ENCODE measurements around the gene MT1E.

The MT1E gene

DNA sequence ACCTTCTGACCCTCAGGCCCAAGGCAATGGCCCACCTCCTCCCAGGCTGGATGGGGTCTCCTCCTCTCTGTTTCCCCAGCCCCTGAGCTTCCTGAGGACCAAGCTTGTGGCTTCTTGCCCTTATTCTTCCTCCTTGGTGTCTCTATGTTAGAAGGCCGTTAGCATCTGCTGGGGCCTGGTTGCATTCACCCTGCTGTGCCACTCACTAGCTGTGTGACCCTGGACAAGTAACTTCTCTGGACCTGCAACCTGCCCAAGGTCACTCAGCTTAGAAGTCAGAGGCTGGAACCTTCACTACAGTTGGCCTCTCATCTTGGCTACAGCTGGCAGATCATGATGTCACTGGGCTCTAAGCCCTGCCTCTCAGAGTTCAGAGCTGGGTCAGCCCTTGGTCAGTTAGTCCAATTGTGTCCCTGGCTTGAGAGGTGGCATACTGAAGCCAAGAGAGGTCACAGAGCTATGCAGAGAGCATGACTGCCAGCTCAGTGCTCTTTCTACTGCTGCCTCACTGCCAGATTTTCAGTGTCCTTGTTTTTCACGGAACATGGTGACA is 14.2 kb upstream of the MT1E start:
- DNase-seq, result no peak
- no peak for TF ChIP-seq CTCF (IDR thresholded peaks at IDR 0.05)
- H3K4me1 Mint-ChIP-seq, result peaks cover 51% of the 10 kb centered on the region
- H3K27ac Mint-ChIP-seq, result peak overlapping the region; percentile 55
- H3K9me3 Mint-ChIP-seq, result no peaks in the 10 kb centered on the region
- H3K36me3 Mint-ChIP-seq (ENCODE audit: low read depth), result no peaks in the 10 kb centered on the region
- H3K27me3 Mint-ChIP-seq (ENCODE audit: low read depth, poor library complexity), result peaks cover 69% of the 10 kb centered on the region
- peak overlapping the region; percentile 88 for H3K4me3 Mint-ChIP-seq

DNA sequence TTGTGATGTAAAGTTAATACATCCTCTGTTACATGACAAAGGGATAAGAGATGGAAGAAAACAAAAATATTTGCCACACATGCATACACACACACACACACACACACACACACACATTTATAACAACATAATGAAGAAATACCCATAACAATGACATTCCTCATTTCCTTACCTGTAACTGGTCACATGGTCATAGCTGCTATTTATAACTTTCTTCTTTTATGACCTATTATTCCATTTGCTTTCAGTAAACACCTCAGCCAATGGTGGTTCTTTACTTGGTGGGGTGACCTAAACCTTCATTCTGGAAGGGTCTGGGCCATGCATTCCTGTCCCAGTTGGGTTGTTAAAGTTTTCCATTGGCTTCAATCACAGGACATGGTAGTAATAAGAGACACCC is 11.9 kb upstream of the MT1E start:
- no peak overlapping the region for H3K4me3 Mint-ChIP-seq
- H3K27me3 Mint-ChIP-seq (ENCODE audit: low read depth, poor library complexity), result peaks cover 88% of the 10 kb centered on the region
- no peak for DNase-seq
- no peak overlapping the region for H3K27ac Mint-ChIP-seq
- peaks cover 42% of the 10 kb centered on the region for H3K4me1 Mint-ChIP-seq
- no peaks in the 10 kb centered on the region for H3K9me3 Mint-ChIP-seq
- no peak for TF ChIP-seq CTCF (IDR thresholded peaks at IDR 0.05)
- H3K36me3 Mint-ChIP-seq (ENCODE audit: low read depth), result no peaks in the 10 kb centered on the region

GRCh38 chr16:56614549-56614991 is 11.0 kb upstream of the MT1E start:
- Mint-ChIP-seq H3K9me3 (no peaks in the 10 kb centered on the region), H3K4me1 (peaks cover 35% of the 10 kb centered on the region), H3K27me3 (ENCODE audit: low read depth, poor library complexity) (peaks cover 88% of the 10 kb centered on the region), H3K27ac (no peak overlapping the region), H3K4me3 (no peak overlapping the region), H3K36me3 (ENCODE audit: low read depth) (no peaks in the 10 kb centered on the region)
- DNase-seq, result no peak
- TF ChIP-seq CTCF (IDR thresholded peaks at IDR 0.05), result no peak

DNA sequence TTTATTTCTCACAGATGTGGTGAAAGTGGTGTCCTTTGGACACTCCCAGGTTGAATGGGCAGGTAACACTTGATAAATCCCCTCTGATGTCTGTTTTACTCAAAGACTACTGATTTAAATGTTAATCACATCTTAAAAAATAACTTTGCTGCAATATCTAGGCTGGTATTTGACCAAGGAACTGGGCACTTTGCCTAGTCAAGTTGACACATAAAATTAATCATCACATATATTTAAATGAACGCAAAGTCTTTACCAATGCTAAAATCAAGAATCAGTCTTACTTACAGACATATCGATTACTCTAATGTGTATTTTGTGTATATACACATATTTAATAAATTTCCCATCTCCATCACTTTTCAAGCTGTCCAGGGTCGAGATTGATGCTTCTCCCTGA is 10.2 kb upstream of the MT1E start:
- H3K27ac Mint-ChIP-seq, result no peak overlapping the region
- no peak for DNase-seq
- H3K27me3 Mint-ChIP-seq (ENCODE audit: low read depth, poor library complexity), result peaks cover 92% of the 10 kb centered on the region
- H3K4me1 Mint-ChIP-seq, result peaks cover 31% of the 10 kb centered on the region
- H3K4me3 Mint-ChIP-seq, result no peak overlapping the region
- H3K36me3 Mint-ChIP-seq (ENCODE audit: low read depth), result no peaks in the 10 kb centered on the region
- TF ChIP-seq CTCF (IDR thresholded peaks at IDR 0.05), result no peak
- no peaks in the 10 kb centered on the region for H3K9me3 Mint-ChIP-seq

GRCh38 chr16:56616608-56617211 is 8.9 kb upstream of the MT1E start:
- no peak overlapping the region for H3K27ac Mint-ChIP-seq
- no peak for DNase-seq
- H3K36me3 Mint-ChIP-seq (ENCODE audit: low read depth), result no peaks in the 10 kb centered on the region
- no peaks in the 10 kb centered on the region for H3K9me3 Mint-ChIP-seq
- H3K27me3 Mint-ChIP-seq (ENCODE audit: low read depth, poor library complexity), result peaks cover 98% of the 10 kb centered on the region
- H3K4me3 Mint-ChIP-seq, result peak overlapping the region; percentile 80
- H3K4me1 Mint-ChIP-seq, result peaks cover 29% of the 10 kb centered on the region
- TF ChIP-seq CTCF (IDR thresholded peaks at IDR 0.05), result no peak

Measured in nephron progenitor cell (in vitro differentiated cells).